ENCODE measurements around the gene ASTN1.

Gene ASTN1

DNA sequence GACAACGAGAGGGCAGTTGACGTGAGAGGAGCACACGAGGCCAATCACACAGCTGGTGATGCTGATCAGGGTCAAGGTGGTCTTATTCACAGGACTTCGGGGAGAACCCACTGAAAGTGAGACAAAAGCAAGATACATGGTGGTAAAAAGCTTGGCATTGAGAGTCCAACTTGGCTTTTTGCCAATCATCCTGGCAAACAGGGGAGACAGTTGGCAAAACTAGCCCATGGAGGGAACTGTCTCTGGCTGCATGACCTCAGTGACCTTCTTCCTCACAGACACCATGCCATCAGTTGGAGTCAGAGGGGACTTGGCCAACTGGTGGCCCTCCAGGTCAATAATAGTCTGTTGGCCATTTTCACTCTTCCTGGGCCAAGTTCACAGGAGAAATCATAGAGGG is 139.9 kb downstream of the ASTN1 start:
- DNase-seq, result no peak

DNA sequence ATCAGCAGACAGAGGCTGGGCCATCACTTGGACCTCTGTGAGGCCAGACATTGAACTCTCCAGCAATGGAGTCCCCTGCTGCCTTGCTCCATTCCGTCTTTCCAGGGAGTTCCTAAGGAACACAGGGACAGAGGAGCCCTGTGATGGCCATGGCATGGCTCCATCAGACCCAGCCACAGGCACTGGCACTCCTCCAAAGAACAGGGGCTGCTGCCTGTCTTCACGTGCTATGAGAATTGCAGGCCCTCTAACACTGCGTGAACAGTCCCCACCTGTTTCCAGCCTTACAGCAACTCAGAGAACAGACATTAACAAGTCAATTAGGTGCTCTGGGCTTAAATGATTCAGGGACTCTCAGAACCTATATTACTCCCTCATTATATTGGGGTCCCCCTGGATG is 140.8 kb downstream of the ASTN1 start:
- no peak for DNase-seq

DNA sequence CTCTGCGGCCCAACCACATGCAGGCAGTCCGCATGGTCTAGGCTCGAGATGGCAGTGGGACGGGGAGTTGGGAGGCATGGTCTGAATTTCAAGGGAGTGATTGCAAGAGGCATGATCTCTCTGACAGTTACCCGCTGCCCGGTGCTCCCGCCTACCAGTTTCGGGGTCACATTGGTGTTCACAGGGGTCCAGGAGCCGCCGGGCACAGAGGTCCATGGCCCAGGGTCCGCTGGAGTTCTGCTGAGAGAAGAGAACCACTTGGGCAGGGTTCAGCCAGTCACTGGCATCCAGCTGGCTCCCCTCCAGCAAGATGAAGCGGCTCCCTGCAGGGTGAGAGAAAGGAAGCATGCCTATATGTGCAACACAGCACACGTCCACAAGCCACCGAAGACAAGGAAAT is 141.3 kb downstream of the ASTN1 start:
- no peak for DNase-seq

DNA sequence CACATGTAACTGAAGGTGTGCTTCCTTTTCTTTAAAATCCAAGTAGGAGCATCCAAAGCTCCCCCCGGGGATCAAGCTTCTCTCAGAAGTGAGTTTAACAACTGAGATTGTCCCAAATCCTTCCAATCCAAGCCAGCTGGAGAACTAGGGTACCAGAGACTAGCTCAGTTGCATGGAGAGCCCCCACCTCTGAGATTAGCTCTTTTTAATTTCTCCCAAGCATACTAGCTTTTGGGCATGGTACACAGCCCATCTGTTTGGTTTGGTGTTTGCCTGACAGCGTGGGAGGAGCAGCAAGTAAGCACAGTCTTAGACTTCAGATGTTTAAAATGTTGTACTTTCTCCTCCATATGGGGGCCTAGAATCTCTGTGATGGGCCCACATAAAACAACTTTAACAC is 142.8 kb downstream of the ASTN1 start:
- no peak for DNase-seq

DNA sequence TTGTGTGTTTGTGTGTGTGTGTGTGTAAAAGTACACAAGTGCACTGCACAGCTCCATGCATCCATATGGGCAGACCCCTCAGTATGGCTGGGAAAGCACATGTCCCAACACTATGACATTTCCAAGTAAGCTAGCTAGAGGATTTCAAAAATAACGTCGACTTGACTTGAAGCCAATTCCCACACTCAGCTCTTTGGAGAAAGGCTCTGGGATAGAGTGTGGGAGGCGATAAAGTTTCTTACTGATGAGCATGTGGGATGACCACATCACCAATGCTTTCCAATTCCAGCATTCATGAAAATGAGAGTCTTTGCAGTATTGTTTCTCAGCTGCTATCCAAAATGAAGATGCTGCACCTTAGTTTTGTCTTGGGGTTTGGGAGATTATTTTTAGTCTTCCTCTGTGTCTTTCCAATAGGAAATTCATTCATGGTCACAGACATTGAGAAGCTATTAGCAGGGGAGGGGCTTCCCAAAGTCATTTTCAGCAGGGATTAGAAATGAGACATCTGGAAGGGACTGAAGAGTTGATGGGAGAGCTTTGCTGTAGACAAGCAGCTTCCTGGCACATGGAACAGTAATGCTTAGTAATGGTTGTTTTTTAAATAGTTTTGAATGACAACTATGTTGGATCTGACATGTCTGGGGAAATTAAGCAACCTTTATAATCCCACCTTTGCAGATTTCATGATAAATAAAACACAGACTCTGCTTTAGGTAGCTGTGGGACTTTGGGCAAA is 143.5 kb downstream of the ASTN1 start:
- no peak for DNase-seq

DNA sequence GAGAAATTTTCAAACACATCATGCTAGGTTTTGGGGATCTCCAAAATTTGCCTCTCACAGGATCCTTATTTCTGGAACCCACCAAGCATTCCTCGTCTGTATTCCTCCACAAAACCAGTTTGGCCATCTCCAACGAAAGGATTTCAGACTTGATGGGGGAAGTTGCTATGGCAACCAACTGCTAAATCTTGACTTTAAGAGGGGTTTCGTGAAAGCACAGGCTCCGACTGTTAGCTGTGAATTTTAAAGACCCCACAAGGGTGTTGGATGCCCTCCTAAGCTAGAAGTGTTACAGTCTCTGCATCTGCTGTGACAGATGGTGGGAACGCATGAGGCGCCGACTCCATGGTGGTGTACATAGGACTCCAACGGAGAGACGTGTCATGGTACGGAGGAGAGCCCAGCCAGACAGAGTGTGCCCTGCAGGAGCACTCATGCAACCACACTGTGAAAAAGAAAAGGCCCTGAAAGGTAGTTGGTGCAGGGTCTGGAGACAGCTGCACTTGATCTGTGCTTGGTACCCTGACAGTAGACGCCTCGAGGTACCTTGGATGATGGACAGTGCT is 147.1 kb downstream of the ASTN1 start:
- no peak for DNase-seq

DNA sequence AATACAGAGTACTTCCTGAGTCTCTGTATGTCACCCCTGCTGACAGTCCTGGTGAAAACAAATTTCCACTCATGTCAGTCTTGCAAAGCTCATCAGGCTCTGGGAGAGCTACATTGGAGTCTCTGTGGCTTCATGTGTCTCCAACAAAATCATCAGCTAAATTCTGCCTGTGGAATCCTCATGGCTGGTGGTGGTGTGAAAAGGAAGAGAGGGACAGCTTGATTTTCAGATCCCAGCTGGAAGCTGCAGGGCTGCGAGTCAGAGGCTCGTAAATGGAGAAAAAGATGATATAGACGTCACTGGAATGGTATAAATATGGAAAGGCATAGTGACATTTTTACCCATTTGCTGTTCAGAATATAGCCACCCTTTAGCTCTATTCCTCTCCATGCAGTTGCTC is 150.2 kb downstream of the ASTN1 start:
- no peak for DNase-seq

DNA sequence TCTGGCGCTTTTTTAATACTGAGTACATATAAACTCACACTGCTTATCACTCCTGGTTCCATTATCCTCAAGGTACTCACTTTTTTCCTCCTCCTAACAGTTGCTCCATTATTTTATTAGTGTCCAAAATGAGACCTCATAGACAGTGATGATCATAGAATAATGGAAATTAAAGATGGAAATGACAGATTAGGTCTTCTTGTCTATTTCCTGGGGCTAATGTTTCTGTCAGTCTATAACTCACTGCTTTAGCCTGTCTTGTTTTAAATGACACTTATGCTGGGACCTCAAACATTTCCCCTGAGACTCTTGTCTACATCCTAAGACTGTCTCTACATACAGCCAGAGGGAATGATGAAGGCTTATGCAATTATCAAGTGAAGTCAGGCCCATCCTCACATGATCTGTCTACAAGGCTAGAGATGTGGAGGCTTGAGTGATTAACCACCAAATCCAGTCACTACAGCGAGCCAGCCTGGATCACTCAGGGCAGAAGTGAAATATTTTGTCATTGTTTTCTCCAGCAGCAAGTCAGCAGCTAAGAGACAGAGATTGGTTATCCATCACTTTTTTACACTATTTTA is 152.1 kb downstream of the ASTN1 start:
- no peak for DNase-seq

DNA sequence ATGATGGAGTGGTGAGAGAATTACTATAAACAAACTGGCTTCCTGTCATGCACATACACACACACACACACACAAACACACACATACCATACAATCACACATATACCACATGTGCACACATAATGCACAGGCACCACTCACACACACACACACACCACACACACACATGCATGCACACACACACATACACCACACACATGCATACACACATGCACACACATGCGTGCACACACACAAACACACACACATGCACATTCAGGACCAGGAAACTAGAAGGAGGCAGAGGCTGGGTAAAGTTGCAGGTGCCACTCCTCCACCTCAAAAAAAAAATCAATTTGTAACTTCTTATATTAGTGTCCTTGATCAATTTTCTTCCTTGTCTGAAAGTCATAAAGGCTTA is 153.0 kb downstream of the ASTN1 start:
- DNase-seq, result no peak

DNA sequence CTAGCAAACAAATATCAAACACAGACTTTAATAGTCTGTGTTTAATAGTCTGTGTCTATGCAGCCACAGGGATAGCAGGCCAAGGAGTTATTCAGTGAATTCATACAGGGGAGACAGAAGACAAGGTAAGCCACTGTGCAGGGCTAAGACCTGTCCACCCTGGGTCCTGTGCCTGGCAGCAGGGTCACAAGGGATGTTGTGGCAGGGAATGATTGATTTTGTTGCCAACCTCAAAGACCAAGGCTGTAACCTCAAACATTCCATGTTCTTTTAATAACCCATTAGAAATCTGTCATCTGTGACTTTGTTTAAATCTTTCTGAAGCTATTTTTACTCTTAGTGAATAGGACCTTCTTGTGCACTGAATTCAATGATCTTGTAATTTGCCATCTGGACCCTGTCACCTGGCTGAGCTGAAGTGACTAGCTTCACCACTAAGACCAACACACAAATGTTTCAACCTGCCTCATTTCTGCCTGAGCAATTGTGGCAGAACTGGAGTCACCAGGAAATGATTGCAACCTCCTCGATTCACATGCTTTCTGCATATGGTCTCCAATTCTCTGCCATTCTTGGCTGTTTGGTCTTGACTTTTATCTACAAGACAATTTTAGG is 154.2 kb downstream of the ASTN1 start:
- DNase-seq, result no peak

DNA sequence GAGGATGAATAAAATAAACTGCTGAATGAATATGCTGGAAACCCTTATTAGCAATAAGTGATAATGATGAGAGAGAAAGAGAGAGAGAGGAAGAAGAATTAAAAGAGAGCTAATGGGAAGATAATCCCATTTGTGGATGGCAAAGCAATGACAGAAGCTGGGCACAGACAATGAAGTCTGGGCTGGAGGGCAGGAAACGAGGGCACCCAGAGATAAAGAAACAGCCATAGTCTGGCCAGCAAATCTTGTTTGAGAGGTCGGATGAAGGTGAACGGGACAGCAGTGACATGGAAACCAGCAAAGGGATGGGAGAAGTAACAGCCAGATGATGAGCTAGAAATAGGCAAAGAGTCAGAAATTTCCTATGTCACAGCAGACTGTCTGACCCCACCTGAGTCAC is 155.9 kb downstream of the ASTN1 start:
- no peak for DNase-seq

DNA sequence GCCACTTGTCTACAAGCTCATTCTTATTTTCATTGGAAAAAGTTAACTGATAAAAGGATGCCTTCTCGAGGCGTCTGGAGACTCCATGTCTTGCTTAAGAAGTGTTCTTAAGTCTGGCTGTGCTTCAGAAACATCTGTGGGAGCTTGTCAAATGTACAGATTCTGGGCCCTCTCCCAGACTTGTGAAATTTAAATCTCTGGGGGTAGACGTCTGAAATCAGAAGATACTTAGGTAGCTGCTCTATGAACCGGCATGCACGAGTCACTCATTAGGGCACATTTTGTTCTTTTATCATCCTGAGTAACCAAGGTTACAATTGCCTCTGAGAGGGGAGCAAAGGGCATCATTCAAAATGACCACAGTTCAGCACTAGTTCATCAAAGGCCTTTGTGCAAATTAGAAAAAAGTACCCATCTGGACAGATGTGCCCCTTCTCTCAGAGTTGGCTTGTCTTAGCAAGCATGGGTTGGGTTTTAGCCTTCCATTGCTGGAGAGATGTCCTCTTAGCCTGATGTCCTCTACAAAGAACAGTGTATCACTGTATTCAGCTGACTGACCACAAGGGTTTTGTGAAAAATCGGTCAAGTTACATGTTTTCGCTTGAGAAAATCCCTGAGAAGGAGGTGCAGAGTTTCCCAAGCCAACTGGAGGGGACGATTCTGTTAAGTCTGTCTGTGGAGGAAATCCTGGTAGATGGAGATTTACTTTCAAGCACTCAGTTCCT is 156.9 kb downstream of the ASTN1 start:
- DNase-seq, result no peak

DNA sequence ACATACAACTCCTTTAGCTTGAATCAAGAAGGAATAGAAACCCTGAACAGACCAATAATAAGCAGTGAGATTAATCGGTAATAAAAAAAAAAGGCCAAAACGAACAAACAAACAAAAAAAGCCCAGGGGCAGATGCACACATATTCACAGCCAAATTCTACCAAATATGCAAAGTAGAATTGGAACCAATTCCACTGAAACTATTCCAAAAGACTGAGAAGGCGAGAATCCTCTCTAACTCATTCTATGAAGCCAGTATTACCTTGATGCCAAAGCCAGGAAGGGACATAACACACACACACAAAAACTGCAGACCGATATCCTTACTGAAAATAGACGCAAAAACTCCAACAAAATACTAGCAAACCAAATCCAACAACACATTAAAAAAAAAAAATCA is 161.6 kb downstream of the ASTN1 start:
- no peak for DNase-seq

DNA sequence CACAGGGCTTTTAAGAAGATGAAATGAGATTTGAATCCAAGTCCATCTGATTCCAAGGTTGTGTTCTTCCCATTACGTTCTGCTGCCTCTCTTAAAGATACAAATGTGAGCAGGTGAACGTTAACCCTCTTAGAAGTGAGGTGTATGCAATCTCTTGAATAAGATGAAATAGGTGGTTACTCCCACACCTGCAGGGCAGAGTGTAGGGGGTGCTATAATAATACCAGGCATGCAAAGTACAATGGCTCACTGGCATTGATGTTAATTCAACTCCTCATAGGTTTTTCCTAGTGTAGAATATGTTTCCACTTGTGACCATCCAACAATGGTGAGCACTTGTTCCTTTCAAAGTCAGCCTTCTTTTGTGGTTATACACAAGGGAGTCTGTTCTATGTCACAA is 163.0 kb downstream of the ASTN1 start:
- DNase-seq, result no peak

DNA sequence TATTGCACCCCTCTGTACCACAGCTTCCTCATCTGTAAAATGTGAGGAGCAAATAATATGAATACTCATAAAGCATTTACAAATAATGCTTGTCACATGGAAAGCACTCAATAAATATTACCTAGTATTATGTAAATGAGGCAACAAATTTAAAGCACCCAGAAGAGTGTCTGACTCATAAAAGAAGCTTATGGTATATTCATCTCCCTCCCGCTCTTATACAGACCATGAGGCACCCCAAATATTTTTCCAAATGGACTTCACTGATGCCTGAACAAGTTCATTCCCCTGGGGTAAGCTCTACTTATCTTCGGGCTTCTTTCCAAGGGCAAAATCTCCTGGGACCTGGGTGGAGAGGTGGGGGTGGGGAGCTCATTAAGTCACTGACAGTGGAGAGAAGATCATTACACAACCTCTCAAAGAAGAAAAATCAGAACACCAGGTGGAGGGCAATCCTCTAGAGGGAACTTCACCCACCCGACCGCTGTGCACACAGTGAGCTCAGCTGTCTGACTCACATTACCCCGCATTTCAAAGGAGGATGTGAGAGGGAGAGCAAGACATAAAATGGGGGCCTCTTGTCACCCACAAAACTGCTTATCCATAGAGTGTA is 166.2 kb downstream of the ASTN1 start:
- no peak for DNase-seq

DNA sequence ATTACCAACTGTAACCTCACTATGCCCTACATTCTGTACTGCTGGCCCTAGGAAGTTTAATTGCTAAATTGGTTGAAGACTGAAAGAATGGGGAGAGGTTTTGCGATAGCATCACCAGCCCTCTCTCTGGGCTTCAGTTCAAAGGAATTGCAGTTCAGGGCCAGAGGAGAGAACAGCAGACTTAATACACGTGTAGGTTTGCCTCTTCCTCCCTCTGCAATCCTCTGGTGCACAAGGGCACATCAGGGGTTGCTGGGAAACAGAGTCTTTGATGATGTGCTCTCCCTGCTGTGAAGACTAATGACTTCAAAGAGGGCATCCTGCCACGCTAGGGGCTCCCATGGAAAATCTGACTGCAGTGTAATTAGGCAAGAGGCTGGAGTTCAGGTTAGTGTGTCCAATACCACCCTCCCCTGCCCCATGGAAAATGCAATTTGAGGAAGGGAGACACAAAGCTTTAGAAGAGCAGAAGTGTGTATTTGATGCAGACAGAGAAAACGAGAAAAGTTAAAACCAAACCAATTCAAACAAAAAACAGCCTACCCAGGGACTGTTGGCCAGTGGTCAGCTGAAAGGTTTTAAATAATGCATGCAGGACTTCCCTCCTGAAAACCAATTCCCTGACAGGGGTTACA is 167.9 kb downstream of the ASTN1 start:
- DNase-seq, result no peak

DNA sequence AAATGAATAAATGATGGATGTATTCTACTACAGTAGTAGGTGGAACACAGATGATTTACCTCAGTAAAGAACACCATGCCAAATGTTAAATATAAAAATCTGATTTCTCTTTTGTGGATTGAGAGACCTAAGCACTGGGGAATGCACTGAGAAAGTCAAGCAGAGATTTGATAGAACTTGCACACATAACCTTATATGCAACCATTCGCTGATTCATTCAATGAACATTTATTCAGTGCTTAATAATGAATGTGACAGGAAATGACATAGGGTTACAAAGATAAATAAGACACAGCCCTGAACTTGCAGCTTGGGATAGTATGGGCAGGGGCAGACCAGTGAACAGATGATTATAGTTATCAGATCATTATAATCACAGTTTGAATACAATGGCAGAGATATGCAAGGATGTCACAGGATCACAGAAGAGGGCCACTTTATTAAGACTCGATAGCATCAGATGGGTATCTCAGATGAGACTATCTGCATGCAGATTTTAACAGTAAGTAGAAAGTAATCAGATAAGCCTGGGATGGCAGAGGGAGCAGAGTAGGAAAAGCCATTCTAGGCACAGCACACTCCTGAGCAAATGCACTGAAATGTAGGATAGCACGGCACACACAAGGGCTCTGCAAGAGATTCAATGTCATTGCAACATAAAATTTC is 169.4 kb downstream of the ASTN1 start:
- no peak for DNase-seq

DNA sequence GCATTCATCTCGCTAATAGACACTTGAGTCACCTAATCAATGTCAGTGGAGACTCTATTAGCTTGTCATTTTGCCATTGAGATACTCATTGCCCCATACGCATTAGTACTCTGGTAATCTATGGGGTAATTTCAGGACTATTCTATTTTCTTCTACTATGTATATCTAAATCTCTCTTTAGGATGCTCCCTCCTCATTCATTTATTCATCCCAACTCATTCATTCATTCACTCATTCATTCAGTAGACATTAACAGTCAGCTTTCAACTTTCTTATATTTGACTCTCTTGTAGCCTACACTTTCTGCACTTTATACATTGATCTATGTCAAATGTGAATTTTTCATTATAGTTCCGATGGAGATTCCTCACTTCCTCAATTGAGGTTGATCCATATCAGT is 170.9 kb downstream of the ASTN1 start:
- no peak for DNase-seq

DNA sequence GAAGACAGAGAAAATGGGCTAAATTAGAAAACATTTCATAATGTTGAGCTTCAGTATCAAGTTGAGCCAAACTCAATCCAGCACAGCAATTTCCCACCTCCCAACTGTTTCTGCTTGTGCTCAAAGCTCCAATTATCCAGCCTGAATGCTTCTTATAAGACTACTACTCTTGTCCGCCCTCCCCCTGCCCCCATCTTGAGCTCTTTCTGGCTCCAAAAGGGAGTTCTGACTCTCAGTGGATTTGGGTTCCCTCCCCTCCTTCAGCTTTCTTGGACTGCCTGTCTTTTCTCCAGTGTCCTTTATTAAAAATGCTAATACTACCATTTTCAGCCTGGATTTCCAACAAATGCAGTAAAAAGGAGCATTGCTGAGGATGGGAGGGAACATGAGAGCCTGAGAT is 174.8 kb downstream of the ASTN1 start:
- no peak for DNase-seq

DNA sequence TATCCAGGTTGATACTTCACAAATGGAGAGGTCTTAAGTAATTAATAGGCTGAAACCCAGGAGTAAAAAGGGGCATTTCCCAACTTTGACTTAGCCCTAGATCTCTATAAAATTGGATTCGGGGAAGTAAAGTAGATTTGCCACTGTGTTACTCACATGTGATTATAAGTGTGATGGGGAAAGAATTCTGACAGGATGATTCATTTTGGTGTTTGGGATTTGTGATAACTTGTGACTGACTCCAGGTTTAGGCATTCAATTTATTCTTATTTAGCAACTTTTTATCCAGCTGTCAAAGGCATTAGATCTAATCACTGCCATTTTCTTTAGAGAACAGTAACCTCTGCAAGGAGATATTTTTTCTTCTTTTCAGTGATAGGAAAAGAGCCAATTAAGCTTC is 175.5 kb downstream of the ASTN1 start:
- DNase-seq, result no peak

DNA sequence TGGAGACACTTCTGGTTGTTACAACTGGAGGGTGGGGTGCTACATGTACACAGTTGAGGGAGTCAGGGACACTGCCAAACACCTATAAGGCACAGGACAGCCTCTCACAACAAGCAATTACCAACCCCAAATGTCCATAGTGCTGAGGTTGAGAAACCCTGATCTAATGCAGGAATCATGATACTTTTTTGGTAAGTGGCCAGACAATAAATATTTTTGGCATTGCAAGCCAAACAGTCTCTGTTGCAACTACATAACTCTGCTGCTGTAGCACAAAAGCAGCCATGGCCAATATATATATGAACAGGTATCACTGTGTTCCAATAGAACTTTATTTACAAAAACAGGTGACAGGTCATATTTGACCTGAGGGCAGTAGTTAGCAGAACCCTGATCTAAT is 177.5 kb downstream of the ASTN1 start:
- DNase-seq, result no peak

DNA sequence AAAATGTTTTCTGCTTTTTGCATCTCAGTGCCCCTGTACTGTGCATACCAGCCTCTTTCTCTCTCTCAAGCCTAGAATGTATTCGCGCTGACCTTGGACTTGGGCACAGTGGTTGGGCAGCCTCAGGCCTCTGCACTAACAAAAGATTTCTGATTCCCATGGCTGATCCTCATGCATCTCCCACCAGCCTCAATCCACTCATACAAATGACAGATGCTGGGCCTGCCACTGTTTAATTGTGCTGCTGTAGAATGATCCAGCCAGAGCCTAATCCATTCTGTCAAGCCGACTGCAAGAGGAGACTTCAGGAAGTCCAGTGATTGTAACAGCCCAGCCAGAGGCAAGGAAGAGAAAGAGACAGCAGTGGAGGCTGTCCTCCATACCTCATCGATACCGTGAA is 180.8 kb downstream of the ASTN1 start:
- no peak for DNase-seq

Measured in SHP77 treated with DMSO at 0.1 percent for 48 hours (cell line).